ENCODE measurements around the gene TTC21B. TPM values are rescaled to one million over a fixed set of nuclear protein-coding genes. Genes with fewer than 3 reads are reported as not detected.

The TTC21B gene
- total and polyA plus RNA-seq, 2 of the 8 experiments (the other 6 are each of a cell fraction or from before 2014, with no cell fraction given) = 6.9 to 20.8 TPM

GRCh38 chr2:165950438-165950837 is 3.1 kb downstream of the TTC21B start:
- Histone ChIP-seq H3K9ac (replicated peaks in 1 of 4; ENCODE audit: extremely low read depth in 1 of 4, low read depth in 3 of 4, low read length in 3 of 4) (no peak overlapping the region), H4K5ac (ENCODE audit: insufficient read length, low read depth, low read length) (no peak overlapping the region), H3K56ac (replicated peaks; ENCODE audit: insufficient read length, low read depth, low read length) (no peak overlapping the region), H3K27me3 (replicated peaks in 1 of 4; ENCODE audit: control insufficient read depth in 3 of 4, extremely low read depth in 1 of 4, insufficient read depth in 3 of 4, low read length in 3 of 4) (no peaks in the 10 kb centered on the region), H2AFZ (ENCODE audit: low read length) (no peak overlapping the region), H2AK5ac (ENCODE audit: low read depth, low read length) (no peak overlapping the region), H3K23ac (ENCODE audit: insufficient read length) (no peak overlapping the region), H4K8ac (ENCODE audit: extremely low read depth, insufficient read depth, low read length) (no peak overlapping the region), H3K14ac (ENCODE audit: insufficient read length) (no peak overlapping the region), H2BK15ac (ENCODE audit: low read length) (0 out of 2 replicates have a peak overlapping the region, but pooled peaks have one; percentile 51), H3K79me2 (ENCODE audit: control insufficient read depth in 1 of 2, insufficient read depth in 2 of 2, low read length in 2 of 2) (peaks cover 0 to 37% of the 10 kb centered on the region in 2 experiments; a peak in 3 of 4 replicates), H3K36me3 (ENCODE audit: control insufficient read depth in 2 of 4, insufficient read depth in 4 of 4, low read length in 3 of 4) (peaks cover 0 to 14% (median 0%) of the 10 kb centered on the region in 4 experiments; a peak in 2 of 8 replicates), H2BK120ac (replicated peaks; ENCODE audit: low read depth, low read length) (no peak overlapping the region), H4K20me1 (replicated peaks in 1 of 2; ENCODE audit: control insufficient read depth in 1 of 2, insufficient read depth in 2 of 2, low read length in 2 of 2) (peaks cover 0 to 4% of the 10 kb centered on the region in 2 experiments), H2BK20ac (ENCODE audit: low read length) (0 out of 2 replicates have a peak overlapping the region, but pooled peaks have one; percentile 27), H2BK5ac (ENCODE audit: low read depth, low read length) (no peak overlapping the region), H3K4me3 (ENCODE audit: extremely low read depth in 1 of 4, insufficient read depth in 2 of 4, low read depth in 3 of 4, low read length in 4 of 4) (no peak overlapping the region), H3K23me2 (ENCODE audit: low read depth, low read length) (peaks cover 2% of the 10 kb centered on the region; the same call in 1 of the 2 replicates), H3K27ac (ENCODE audit: low read depth, low read length) (no peak overlapping the region), H4K91ac (replicated peaks; ENCODE audit: insufficient read length, low read length) (no peak overlapping the region), H3K9me3 (ENCODE audit: insufficient read depth in 2 of 2, low read depth in 1 of 2, low read length in 1 of 2) (no peaks in the 10 kb centered on the region), H3K4me2 (ENCODE audit: insufficient read depth in 1 of 2, low read depth in 2 of 2, low read length in 2 of 2) (no peak overlapping the region), H3K4ac (replicated peaks; ENCODE audit: insufficient read length, low read depth, low read length) (no peak overlapping the region), H3K4me1 (replicated peaks in 1 of 4; ENCODE audit: control insufficient read depth in 3 of 4, insufficient read depth in 4 of 4, low read length in 3 of 4) (peaks cover 0 to 2% (median 0%) of the 10 kb centered on the region in 4 experiments; a peak in 2 of 7 replicates), H3K18ac (ENCODE audit: extremely low read depth, low read length) (no peak overlapping the region), H2BK12ac (ENCODE audit: low read depth, low read length) (no peak overlapping the region), H3K79me1 (ENCODE audit: low read depth, low read length) (no peaks in the 10 kb centered on the region; the same call in 1 of the 2 replicates)
- ChIA-PET POLR2A (ENCODE audit: partially characterized antibody) (interaction anchor here (0.8 to 1.0 kb wide), 2 partner anchors 33 to 564 kb away, joined by 3 read pairs; no protein-coding TSS in a partner anchor), CTCF (ENCODE audit: partially characterized antibody) (no interaction called here)
- DNase-seq (ENCODE audit: low read depth in 1 of 2, low spot score in 2 of 2) (no peak), FAIRE-seq (no peak)
- 93% methylated on average over 3 of the region's 3 CpGs; no CpG with 5 or more reads in 1 of the 2 experiments for WGBS, 2 experiments (ENCODE audit: extremely low coverage in 1 of 2, insufficient coverage in 1 of 2, insufficient read length in 1 of 2, insufficient replicate concordance in 2 of 2, low coverage in 1 of 2, low lambda C conversion rate in 2 of 2, missing lambda C conversion rate in 1 of 2)
- TF ChIP-seq SP1 (IDR thresholded peaks at IDR 0.05; ENCODE audit: low read depth, low read length) = no peak
- no peak for TF ChIP-seq PHF8 (conservative IDR thresholded peaks at IDR 0.05; ENCODE audit: low read depth, low read length)
- no peak for TF ChIP-seq SIRT6 (IDR thresholded peaks at IDR 0.05; ENCODE audit: low read length)
- no peak for TF ChIP-seq NRF1 (IDR thresholded peaks at IDR 0.05; ENCODE audit: low read depth, low read length)
- TF ChIP-seq JUND (IDR thresholded peaks at IDR 0.05; ENCODE audit: low read length) = no peak
- no peak for TF ChIP-seq SAP30 (IDR thresholded peaks at IDR 0.05; ENCODE audit: insufficient read depth, insufficient replicate concordance, low read length)
- no peak for TF ChIP-seq ATF2 (IDR thresholded peaks at IDR 0.05; ENCODE audit: low read length)
- TF ChIP-seq E2F6 (IDR thresholded peaks at IDR 0.05) = no peak
- no peak for TF ChIP-seq SRF (IDR thresholded peaks at IDR 0.05; ENCODE audit: low read depth, low read length)
- TF ChIP-seq CHD2 (IDR thresholded peaks at IDR 0.05; ENCODE audit: low read length) = no peak
- TF ChIP-seq NANOG (IDR thresholded peaks at IDR 0.05; ENCODE audit: insufficient read depth, low read depth, low read length, poor library complexity, severe bottlenecking) = no peak
- no peak for TF ChIP-seq GTF2F1 (IDR thresholded peaks at IDR 0.05; ENCODE audit: borderline replicate concordance, low read depth, low read length)
